ENCODE results near the gene CABP1. TPM values are rescaled to one million over a fixed set of nuclear protein-coding genes. Genes with fewer than 3 reads are reported as not detected.

Gene CABP1
- total RNA-seq, 1 donor from 2014 or later = 2.3 TPM

DNA sequence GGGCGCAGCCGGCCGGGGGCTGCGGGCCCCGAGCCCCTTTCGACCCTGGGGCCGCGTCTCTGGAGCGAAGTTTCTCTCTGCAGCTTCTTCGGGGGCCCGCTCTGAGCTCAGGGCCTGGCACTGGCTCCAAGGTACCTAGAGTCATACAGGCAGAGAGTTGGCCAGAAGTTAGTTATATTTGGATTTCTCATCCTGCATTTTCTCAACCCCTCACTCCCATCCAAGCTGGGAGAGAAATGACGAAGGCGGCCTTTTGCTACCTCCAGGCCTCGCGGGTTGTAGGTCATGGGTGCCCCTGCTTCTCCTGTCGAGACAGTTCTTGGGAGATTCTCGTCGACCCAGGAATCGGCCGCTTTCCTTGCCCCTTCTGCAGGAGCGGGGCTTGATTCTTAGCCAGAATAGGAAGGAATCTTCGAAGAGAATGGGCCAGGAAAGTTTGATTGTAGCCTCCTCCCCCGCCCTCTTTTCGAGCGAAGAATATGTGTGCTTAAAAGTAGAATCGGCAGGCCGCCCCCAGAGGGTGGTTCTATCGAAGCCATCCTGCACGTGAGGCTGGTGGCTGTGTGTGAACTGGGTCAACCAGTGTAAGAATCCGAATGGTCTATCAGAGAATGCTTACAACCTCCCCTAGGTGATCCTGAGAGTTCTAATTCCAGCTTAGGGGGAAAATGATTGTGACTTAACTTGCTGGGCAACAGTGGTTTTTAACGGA lies 47.3 kb downstream of the CABP1 start:
- ATAC-seq (no peak), DNase-seq (ENCODE audit: low spot score) (no peak)
- intact Hi-C loops (cut with DNase I) = no loop called here

- intact Hi-C loops (cut with DNase I) = no loop called here
- DNase-seq (ENCODE audit: low spot score) = no peak
These were observed 48.2 kb downstream of the CABP1 start for GRCh38 chr12:120688527-120689071.

DNA sequence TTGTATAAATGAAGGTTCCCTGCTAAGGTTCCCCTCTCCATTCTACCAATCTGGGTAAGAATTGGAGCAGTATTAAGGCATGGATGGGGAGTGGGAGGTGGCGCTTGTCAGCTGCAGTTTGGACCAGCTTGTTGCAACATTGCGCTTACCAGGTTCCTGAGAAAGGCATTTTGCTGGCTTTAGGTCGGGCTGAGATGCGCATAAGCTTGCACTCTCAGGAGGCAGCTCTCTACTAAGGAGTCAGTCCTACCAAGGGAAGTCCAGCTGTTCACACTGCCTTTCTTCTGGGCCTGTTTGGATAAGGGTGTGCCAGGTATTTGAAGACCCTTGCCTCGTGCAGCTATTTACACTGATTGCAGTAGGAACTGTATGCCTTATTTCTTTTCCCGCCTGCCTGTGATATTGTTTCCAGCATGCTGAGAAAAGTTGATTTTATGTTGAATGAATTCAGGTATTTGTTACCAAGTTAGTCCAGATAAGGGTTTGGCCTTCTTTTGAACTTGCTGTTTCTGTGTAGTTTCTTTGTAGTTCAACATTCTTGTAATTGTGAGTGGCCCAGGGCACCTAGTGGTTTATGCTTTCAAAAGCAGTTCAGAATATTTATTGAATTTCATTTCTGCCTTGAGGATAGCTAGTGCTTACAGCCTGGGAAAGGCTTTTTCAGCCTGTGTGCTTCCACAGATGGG lies 49.1 kb downstream of the CABP1 start:
- DNase-seq (ENCODE audit: low spot score) (no peak), ATAC-seq (no peak)
- intact Hi-C loops (cut with DNase I) = no loop called here

More at GRCh38 chr12:120688527-120689071, 48.2 kb downstream of the CABP1 start:
- ATAC-seq = no peak

- intact Hi-C loops (cut with DNase I) = no loop called here
- ATAC-seq = no peak
These were observed 49.6 kb downstream of the CABP1 start for GRCh38 chr12:120690083-120690450.

DNA sequence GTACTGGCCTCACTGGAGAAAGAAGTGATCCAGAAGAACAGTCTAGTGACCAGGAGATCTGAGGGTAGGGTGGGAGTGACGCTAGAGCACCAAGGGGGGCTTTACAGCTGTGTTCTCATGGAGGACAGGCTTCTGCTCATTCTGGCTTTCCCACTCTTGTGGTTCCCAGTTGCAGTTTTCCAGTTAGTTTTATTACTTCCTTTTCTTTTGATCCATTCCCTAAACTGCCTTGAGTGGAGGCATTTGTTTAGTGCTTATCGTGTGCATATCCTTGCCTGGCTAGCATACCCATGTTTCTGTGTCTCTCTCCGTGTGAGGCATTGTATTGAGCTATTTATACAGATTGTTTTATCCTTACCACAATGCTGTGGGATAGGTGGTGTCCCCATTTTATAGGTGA lies 50.6 kb downstream of the CABP1 start:
- intact Hi-C loops (cut with DNase I) = no loop called here
- ATAC-seq (no peak), DNase-seq (ENCODE audit: low spot score) (no peak)

More at GRCh38 chr12:120690083-120690450, 49.6 kb downstream of the CABP1 start:
- DNase-seq (ENCODE audit: low spot score) = no peak

- DNase-seq (ENCODE audit: low spot score) (no peak), ATAC-seq (no peak)
- intact Hi-C loops (cut with DNase I) = no loop called here
These were observed 52.2 kb downstream of the CABP1 start for GRCh38 chr12:120692524-120693033.

DNA sequence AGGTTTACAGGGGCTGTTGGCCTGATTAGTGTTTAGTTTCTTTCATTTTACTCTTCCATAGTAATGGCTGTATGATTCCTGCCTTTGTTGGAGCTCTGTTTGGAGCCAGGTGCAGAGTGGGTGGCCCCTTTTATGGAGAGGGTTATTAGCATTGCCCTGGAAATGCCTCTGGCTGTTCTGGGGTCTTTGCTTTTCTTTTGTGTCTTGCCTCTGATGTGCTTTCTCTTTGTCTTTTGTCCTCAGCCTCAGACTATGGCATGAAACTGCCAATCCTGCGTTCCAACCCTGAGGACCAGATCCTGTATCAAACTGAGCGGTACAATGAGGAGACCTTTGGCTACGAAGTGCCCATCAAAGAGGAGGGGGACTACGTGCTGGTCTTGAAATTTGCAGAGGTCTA lies 53.4 kb downstream of the CABP1 start:
- ATAC-seq (no peak), DNase-seq (ENCODE audit: low spot score) (no peak)
- intact Hi-C loops (cut with DNase I) = no loop called here

DNA sequence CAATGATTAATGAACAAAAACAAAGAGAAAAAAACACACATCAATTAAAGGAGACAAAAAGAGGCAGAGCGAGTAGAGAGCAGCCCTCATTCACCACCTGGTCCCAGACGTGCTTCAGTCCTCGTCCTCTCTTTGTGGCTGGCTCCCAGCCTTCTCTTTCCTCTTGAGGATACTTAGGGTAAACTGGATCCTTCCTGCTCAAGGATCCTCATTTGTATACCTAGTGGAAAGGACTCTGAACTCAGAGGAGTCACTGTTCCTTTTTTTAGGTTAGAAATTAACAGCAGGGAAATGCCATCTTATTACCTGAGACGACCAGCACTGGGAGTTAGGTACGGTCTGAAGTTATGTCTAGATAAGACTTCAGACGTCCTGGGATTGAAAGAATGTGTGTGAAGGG lies 56.2 kb downstream of the CABP1 start:
- DNase-seq (ENCODE audit: low spot score) (no peak), ATAC-seq (no peak)
- intact Hi-C loops (cut with DNase I) = no loop called here

DNA sequence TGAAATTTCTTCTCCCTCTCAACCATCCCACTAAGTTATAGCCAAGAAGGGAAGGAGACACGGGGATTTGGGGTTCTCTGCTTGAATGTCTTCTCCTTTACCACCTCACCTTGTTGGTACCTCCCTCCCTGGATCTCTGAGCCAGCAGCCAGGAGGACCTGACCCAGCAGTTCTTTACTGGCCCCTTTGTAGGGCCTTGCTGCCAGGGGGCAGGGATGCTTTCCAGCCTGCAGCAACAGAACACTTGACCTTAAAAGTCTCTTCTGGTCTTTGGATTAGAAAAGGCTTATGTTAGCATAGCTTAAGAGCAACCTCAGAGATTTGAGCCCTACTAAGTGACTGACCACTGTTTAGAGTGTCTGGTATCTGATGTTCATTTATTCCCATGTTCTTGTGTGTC lies 56.9 kb downstream of the CABP1 start:
- no peak for DNase-seq (ENCODE audit: low spot score)
- intact Hi-C loops (cut with DNase I) = no loop called here
- no peak for ATAC-seq

DNA sequence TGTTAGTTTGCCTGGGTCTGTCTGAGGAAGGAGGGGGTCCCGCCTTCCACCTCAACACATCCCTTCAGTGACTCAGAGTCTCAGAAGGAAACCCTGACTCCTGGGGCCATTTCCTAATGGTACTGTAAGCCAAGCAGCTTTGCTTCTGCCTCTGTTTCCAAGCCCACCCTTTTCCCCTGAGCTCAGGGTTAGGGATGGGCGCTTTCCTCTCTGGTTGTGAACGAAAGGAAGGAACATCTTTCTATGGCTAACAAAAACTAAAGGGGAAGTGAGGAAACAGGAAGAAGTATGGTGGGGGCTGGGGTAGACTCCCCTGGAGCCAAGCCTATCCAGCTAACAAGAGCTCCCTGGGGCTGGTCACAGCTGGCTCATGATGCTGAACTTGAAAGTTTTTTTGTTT lies 58.2 kb downstream of the CABP1 start:
- intact Hi-C loops (cut with DNase I) = no loop called here
- DNase-seq (ENCODE audit: low spot score) = no peak
- ATAC-seq = peak; percentile 46

GRCh38 chr12:120699553-120699952 lies 59.1 kb downstream of the CABP1 start:
- ATAC-seq (no peak), DNase-seq (ENCODE audit: low spot score) (no peak)
- intact Hi-C loops (cut with DNase I) = no loop called here

DNA sequence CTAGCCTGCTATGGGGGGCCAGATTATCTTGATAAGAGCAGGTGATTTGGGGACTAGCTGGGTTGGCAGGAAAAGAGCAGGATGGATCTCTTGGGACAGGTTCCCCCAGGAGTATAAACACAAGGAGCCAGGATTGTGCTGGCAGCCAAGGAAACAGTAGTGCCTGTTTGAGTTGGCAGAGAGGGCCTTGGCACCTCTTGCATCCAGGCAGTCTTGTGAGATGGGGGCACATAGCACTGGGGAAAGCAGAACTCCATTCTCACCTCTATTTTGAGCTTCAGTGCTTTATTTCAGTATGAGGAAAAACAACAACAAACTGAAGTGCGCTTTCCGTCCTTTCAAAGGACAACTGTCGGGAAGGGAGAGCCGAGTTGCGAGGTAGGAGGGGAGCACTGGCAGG lies 60.5 kb downstream of the CABP1 start:
- intact Hi-C loops (cut with DNase I) = no loop called here
- ATAC-seq (no peak), DNase-seq (ENCODE audit: low spot score) (no peak)

DNA sequence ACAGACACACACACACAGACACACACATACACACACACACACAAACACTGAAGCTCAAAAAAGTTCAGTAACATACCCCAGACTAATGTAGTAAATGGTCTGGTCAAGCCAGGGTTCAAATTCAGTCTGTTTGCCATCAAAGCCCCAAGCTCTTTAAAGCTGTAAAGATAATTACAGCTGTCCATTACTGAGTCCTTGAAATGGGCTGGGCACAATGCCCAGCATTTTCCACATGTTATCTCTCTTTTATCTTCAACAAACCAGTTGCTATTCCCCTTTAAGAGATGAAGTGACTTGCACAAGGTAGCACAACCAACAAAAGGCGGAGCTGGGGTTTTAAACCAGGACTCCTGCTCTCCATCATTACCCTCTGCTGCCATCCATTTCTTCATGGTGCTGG lies 62.2 kb downstream of the CABP1 start:
- ATAC-seq (no peak), DNase-seq (ENCODE audit: low spot score) (no peak)
- intact Hi-C loops (cut with DNase I) = no loop called here

DNA sequence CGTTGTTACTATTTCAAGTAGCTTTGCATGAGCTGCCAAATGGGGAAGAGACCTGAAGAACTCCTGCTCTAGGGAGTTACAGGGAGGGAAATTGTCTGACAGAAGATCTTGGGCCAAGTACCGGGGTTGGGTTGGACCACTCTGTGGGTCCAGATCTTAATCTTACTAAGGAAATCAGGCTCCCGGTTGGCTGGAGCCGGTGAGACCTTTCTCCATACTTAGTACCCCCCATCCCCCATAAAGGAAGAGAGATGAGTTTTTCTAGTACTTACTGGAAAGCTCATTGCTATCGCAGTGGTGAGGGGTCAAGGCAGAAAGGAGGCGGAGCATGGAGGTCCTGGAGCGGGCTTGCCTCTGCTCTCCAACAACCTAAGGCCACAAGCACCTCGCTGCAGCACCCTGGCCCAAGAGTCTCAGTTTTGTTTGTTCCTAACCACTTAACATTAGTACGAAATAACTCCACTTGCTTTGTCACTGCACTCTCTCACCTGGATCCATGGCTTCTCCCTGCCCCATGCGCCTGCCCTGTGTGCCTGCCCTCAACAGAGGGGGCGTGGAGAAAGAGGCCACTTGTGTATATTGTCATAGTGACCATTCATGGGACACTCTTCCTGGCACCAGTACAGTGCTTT lies 63.0 kb downstream of the CABP1 start:
- DNase-seq (ENCODE audit: low spot score) (no peak), ATAC-seq (no peak)
- intact Hi-C loops (cut with DNase I) = no loop called here

DNA sequence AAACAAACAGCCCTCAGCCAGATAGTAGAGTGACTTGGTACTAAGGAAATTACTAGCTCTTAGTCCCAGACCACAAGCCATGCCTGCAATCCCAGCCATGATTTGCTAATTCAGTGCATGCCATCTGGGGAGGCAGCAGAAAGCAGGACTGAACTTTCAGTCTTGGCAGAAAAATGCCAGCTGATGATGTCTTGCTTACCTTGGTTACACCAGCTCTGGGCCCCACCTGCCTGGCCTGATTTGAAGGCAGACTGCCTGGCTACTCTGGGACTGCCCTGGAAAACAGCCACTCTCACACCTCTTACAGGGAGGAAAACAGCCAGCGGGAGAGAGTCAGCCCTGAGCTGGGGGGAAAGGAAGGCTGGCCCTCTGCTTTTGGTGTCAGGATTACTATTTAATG lies 65.2 kb downstream of the CABP1 start:
- no peak for ATAC-seq
- intact Hi-C loops (cut with DNase I) = no loop called here
- DNase-seq (ENCODE audit: low spot score) = no peak

DNA sequence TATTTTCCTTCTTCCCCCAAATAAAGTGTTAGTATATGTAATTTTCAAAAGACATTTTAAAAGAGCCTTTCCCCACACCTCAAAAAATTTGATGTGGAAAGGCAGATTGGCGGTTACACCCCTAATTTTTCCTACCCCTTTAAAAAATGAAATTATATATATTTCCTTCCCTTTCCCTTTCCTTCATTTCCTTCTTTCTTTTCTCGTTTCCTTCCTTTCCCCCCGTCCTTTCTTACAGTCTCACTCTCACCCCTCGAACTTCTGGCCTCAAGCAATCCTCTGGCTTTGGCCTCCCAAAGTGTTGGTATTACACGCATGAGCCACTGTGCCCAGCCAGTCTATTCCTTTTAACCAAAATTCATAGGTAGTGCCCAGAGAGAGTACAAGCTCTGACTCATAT lies 65.6 kb downstream of the CABP1 start:
- intact Hi-C loops (cut with DNase I) = no loop called here
- no peak for ATAC-seq

DNA sequence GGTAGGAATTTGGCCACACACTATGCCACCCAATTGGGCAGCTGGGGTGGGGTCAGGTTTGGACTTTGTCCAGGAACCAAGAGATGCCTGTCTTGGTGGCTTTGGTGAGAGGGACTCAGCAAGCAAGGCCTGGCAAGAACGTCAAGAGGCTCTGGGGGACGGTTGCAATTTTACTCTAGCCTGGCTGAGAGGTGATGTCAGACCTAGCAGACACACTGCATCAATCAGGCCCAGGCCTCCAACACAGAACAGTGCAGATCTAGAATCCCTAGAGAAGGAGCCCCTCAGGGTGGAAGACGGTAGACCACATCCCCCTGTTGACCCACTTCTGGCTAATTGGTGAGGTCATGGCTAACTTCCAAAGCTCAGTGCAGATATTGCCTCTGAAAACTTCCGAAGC lies 68.2 kb downstream of the CABP1 start:
- intact Hi-C loops (cut with DNase I) = no loop called here
- DNase-seq (ENCODE audit: low spot score) = no peak
- ATAC-seq = no peak

More for the DNA sequence above, 65.6 kb downstream of the CABP1 start:
- DNase-seq (ENCODE audit: low spot score) = no peak

DNA sequence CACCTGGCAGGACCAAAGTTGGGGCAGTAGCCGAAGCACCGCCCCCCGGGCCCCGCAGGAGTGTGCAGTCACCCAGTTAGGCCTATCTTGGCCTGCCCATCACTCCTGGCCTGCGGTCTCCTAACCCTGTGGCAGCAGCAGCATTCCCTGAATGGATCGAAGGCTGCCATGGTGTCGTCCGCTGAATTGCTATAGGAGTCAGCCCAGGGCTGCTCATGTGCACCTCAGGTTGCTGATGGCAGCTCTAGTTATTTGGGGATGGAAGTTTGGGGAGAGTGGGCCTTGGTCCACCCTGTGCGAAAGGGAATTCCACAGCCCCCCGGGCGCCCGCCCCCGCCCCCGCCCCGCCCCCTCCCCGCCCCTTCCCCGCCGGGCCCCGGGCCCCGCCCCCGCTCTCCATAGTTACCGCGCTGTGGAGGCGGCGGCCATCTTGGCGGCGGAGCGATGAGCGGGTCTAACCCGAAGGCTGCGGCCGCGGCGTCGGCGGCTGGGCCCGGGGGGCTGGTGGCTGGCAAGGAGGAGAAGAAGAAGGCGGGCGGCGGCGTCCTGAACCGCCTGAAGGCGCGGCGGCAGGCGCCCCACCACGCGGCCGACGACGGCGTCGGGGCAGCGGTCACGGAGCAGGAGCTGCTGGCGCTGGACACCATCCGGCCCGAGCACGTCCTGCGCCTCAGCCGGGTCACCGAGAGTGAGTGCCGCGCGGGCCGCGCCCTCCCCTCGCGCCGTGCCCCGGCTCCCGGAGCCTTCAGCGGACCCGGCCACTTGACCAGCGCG lies 69.8 kb downstream of the CABP1 start, which contains the start of gene UNC119B:
TSS of gene UNC119B (plus strand) at position 428 of the 774 bp plus-strand sequence. CDS start at position 445, 17 bp downstream.
- intact Hi-C loops (cut with DNase I) = no loop called here
- ATAC-seq (peak; percentile 91), DNase-seq (ENCODE audit: low spot score) (peak; percentile 87)

DNA sequence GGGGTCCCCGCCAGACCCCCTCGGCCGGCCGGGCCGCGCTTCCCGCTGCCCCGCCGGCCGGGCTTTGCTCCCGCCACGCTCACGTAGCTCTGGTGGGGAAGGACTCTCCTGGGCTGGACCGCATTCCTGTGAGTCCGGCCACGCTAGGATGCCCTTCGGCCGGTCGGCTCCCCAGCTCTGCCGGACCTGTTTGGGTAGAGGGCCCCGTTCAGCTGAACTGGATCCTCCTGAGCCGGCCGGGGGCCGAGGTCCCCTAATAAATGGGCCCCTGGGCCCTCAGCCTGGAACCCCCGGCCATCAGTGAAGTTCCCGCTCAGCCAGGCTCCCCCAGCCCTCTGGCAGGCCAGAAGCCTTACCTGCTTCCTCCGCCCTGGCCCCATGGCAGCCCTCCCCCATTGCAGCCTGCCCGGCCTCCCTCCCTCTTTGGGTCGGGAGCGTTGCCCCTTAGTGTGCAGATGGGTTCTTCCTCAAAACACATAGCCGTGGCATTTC lies 70.4 kb downstream of the CABP1 start:
- ATAC-seq (peak; percentile 39), DNase-seq (ENCODE audit: low spot score) (no peak)
- intact Hi-C loops (cut with DNase I) = no loop called here

Measured in sciatic nerve (tissue), 2 donors.